H9 (cell line): Measurements from ENCODE around the gene INCENP. TPM values are rescaled to one million over a fixed set of nuclear protein-coding genes. Genes with fewer than 3 reads are reported as not detected.

Experiments
- DNase-seq: peaks from one replicate; pipeline ENCODE4 v3.0.0-alpha.2; 2017
- H2AFZ ChIP-seq: one replicate; pipeline ENCODE4 v1.6.1; 2013; ENCODE audit warnings: mild to moderate bottlenecking, low read length, control low read depth, moderate library complexity
- H2AK5ac ChIP-seq: 2 replicates; pipeline ENCODE4 v1.6.1; 2013; ENCODE audit warnings: low read length, control low read depth, mixed read lengths; ENCODE audit not compliant: insufficient read length
- H2BK120ac ChIP-seq: one replicate; pipeline ENCODE4 v1.6.1; 2013; ENCODE audit warnings: low read depth, mild to moderate bottlenecking, low read length, control low read depth, inconsistent platforms; ENCODE audit not compliant: poor library complexity, severe bottlenecking
- H2BK12ac ChIP-seq: 2 replicates; pipeline ENCODE4 v1.6.1; 2013; ENCODE audit warnings: low read length, control low read depth, mixed read lengths, low read depth; ENCODE audit not compliant: insufficient read length
- H2BK15ac ChIP-seq: 2 replicates; pipeline ENCODE4 v1.6.1; 2013; ENCODE audit warnings: low read depth, low read length, control low read depth
- H2BK20ac ChIP-seq: one replicate; pipeline ENCODE4 v1.6.1; 2013; ENCODE audit warnings: low read depth, mild to moderate bottlenecking, low read length, control low read depth, inconsistent platforms; ENCODE audit not compliant: poor library complexity, severe bottlenecking
- H2BK5ac ChIP-seq: 2 replicates; pipeline ENCODE4 v1.6.1; 2013; ENCODE audit warnings: low read length, control low read depth, mixed read lengths; ENCODE audit not compliant: insufficient read length
- H3K14ac ChIP-seq: 2 replicates; pipeline ENCODE4 v1.6.1; 2013; ENCODE audit warnings: low read length, control low read depth; ENCODE audit not compliant: insufficient read depth
- H3K18ac ChIP-seq: 2 replicates; pipeline ENCODE4 v1.6.1; 2013; ENCODE audit warnings: low read depth, mild to moderate bottlenecking, mixed read lengths, low read length, control low read depth; ENCODE audit not compliant: insufficient read length
- H3K23ac ChIP-seq: 2 replicates; pipeline ENCODE4 v1.6.1; 2013; ENCODE audit warnings: low read length, control low read depth, mixed read lengths, low read depth; ENCODE audit not compliant: insufficient read length
- H3K23me2 ChIP-seq: 2 replicates; pipeline ENCODE4 v1.6.1; 2013; ENCODE audit warnings: low read depth, mild to moderate bottlenecking, mixed read lengths, low read length, control low read depth; ENCODE audit not compliant: insufficient read length, poor library complexity, severe bottlenecking
- H3K27ac ChIP-seq: 2 replicates; pipeline ENCODE4 v1.5.1; 2013; ENCODE audit warnings: low read length, control low read depth, mixed read lengths, low read depth; ENCODE audit not compliant: insufficient read length
- H3K27me3 ChIP-seq: 2 replicates; pipeline ENCODE4 v1.6.1; 2013; ENCODE audit warnings: low read length, control low read depth, inconsistent platforms; ENCODE audit not compliant: insufficient read depth
- H3K4ac ChIP-seq: 2 replicates; pipeline ENCODE4 v1.6.1; 2013; ENCODE audit warnings: low read depth, mild to moderate bottlenecking, control low read depth, inconsistent platforms, low read length, moderate library complexity
- H3K4me1 ChIP-seq: 2 replicates; pipeline ENCODE4 v1.6.1; 2013; ENCODE audit warnings: low read length, control low read depth, inconsistent platforms; ENCODE audit not compliant: insufficient read depth
- H3K4me2 ChIP-seq: 2 replicates; pipeline ENCODE4 v1.6.1; 2013; ENCODE audit warnings: low read length, control low read depth, mixed read lengths; ENCODE audit not compliant: insufficient read length, insufficient read depth
- H3K56ac ChIP-seq: 2 replicates; pipeline ENCODE4 v1.6.1; 2013; ENCODE audit warnings: low read depth, mild to moderate bottlenecking, mixed read lengths, low read length, control low read depth; ENCODE audit not compliant: insufficient read length
- H3K79me1 ChIP-seq: 2 replicates; pipeline ENCODE4 v1.6.1; 2013; ENCODE audit warnings: low read depth, mild to moderate bottlenecking, moderate library complexity, low read length, control low read depth, inconsistent platforms; ENCODE audit not compliant: insufficient read depth, poor library complexity, severe bottlenecking
- H3K79me2 ChIP-seq: 2 replicates; pipeline ENCODE4 v1.6.1; 2013; ENCODE audit warnings: low read length, control low read depth, inconsistent platforms; ENCODE audit not compliant: insufficient read depth
- H3K9ac ChIP-seq: 2 replicates; pipeline ENCODE4 v1.6.1; 2013; ENCODE audit warnings: low read length, control low read depth, mixed read lengths; ENCODE audit not compliant: insufficient read length; ENCODE audit errors: extremely low read depth
- H3K9me3 ChIP-seq: one replicate; pipeline ENCODE4 v1.6.1; 2013; ENCODE audit warnings: low read depth, low read length, inconsistent platforms; ENCODE audit not compliant: control insufficient read depth
- H3T11ph ChIP-seq: one replicate; pipeline ENCODE4 v1.6.1; 2013; ENCODE audit warnings: mild to moderate bottlenecking, low read length, control low read depth, inconsistent platforms
- H4K20me1 ChIP-seq: one replicate; pipeline ENCODE4 v1.6.1; 2013; ENCODE audit not compliant: control insufficient read depth, insufficient read length, insufficient read depth
- H4K5ac ChIP-seq: 2 replicates; pipeline ENCODE4 v1.6.1; 2013; ENCODE audit warnings: low read depth, mild to moderate bottlenecking, mixed read lengths, low read length, control low read depth; ENCODE audit not compliant: insufficient read length
- H4K8ac ChIP-seq: replicated peaks from 2 replicates; pipeline ENCODE4 v1.6.1; 2013; ENCODE audit warnings: low read length, control low read depth, mixed read lengths, low read depth; ENCODE audit not compliant: insufficient read length
- H4K91ac ChIP-seq: 2 replicates; pipeline ENCODE4 v1.6.1; 2013; ENCODE audit warnings: low read depth, mild to moderate bottlenecking, moderate library complexity, mixed read lengths, low read length, control low read depth; ENCODE audit not compliant: insufficient read length
- H3K27ac Mint-ChIP-seq, 3 experiments: 2 replicates in 2 of 3; 3 replicates in 1 of 3; pipeline ENCODE4 v1.8.0; 2020 to 2021; ENCODE audit warnings: mixed read lengths in 3 of 3, mild to moderate bottlenecking in 1 of 3, moderate library complexity in 1 of 3
- H3K27me3 Mint-ChIP-seq: 2 replicates; pipeline ENCODE4 v1.8.0; 2021; ENCODE audit warnings: low read depth, mild to moderate bottlenecking, moderate library complexity, mixed read lengths
- H3K36me3 Mint-ChIP-seq, 3 experiments: 2 replicates in 2 of 3; 3 replicates in 1 of 3; pipeline ENCODE4 v1.8.0; 2020 to 2021; ENCODE audit warnings: low read depth in 3 of 3, mixed read lengths in 3 of 3; ENCODE audit not compliant: insufficient read depth in 1 of 3
- H3K4me1 Mint-ChIP-seq, 2 experiments: 2 replicates each; pipeline ENCODE4 v1.8.0; 2020; ENCODE audit warnings: mixed read lengths in 2 of 2
- H3K4me3 Mint-ChIP-seq, 2 experiments: 2 replicates in 1 of 2; 3 replicates in 1 of 2; pipeline ENCODE4 v1.8.0; 2020 to 2021; ENCODE audit warnings: mild to moderate bottlenecking in 2 of 2, mixed read lengths in 2 of 2, moderate library complexity in 1 of 2
- H3K9me3 Mint-ChIP-seq, 2 experiments: 2 replicates in 1 of 2; 3 replicates in 1 of 2; pipeline ENCODE4 v1.8.0; 2020; ENCODE audit warnings: mild to moderate bottlenecking in 2 of 2, mixed read lengths in 2 of 2, moderate library complexity in 1 of 2
- WGBS: extraction: QIAGEN DNeasy Blood & Tissue Kit; methylation state at CpG from one replicate; pipeline ENCODE4 v1.1.7; 2013; ENCODE audit warnings: missing lambda C conversion rate, low lambda C conversion rate, mixed read lengths; ENCODE audit not compliant: insufficient read length; ENCODE audit errors: extremely low coverage; 5-methylcytosine and 5-hydroxymethylcytosine counted together
- total RNA-seq: library from RNA; stranded (reverse); gene quantifications from 2 replicates; pipeline ENCODE4 v1.2.1, GENCODE V29; 2021
- TF ChIP-seq, protein P1 (sequence below): fragments of 200-600 bp; sonication (generic); conservative IDR thresholded peaks from 3 replicates; pipeline ENCODE4 v1.8.0; 2021; ENCODE audit warnings: antibody characterized with exemption, mild to moderate bottlenecking

Gene INCENP
- total RNA-seq, 1 experiment from 2014 or later = 99.9 TPM

DNA sequence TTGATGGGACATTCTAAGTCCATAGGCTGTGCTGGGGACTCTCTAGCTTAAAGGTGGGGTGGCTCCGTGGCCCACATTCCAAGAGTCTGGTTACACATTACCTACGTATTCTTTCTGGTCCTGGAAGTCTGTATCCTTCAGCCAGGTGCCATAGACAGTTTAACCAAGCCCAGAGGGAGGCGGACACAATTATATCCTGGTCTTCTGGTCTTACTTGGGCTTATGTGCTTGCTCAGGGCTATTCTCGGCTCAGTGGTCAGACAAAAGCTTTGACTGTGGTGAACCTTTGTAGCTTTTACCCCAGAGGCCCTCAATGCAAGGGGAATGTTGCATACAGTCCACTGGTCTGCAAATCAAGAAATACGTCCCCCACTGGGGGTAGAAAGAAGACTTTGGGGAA is 3.4 kb upstream of the INCENP start:
- Histone ChIP-seq H2AFZ (no peak overlapping the region), H3K18ac (no peak overlapping the region)
- TF ChIP-seq, protein P1, sequence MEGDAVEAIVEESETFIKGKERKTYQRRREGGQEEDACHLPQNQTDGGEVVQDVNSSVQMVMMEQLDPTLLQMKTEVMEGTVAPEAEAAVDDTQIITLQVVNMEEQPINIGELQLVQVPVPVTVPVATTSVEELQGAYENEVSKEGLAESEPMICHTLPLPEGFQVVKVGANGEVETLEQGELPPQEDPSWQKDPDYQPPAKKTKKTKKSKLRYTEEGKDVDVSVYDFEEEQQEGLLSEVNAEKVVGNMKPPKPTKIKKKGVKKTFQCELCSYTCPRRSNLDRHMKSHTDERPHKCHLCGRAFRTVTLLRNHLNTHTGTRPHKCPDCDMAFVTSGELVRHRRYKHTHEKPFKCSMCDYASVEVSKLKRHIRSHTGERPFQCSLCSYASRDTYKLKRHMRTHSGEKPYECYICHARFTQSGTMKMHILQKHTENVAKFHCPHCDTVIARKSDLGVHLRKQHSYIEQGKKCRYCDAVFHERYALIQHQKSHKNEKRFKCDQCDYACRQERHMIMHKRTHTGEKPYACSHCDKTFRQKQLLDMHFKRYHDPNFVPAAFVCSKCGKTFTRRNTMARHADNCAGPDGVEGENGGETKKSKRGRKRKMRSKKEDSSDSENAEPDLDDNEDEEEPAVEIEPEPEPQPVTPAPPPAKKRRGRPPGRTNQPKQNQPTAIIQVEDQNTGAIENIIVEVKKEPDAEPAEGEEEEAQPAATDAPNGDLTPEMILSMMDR = no peak

More for the DNA sequence above, 3.4 kb upstream of the INCENP start:
- Histone ChIP-seq H3K9me3 (no peaks in the 10 kb centered on the region), H3K4me2 (no peak overlapping the region), H2BK12ac (no peak overlapping the region), H3K27ac (no peak overlapping the region), H3K56ac (no peak overlapping the region), H3K14ac (no peak overlapping the region), H3K23ac (no peak overlapping the region), H3K4ac (no peak overlapping the region), H3T11ph (no peak overlapping the region), H4K8ac (no peak overlapping the region), H3K27me3 (no peaks in the 10 kb centered on the region), H4K5ac (no peak overlapping the region), H3K23me2 (peaks cover 8% of the 10 kb centered on the region), H2AK5ac (no peak overlapping the region), H2BK15ac (no peak overlapping the region), H2BK5ac (no peak overlapping the region), H2BK120ac (no peak overlapping the region), H3K9ac (no peak overlapping the region), H2BK20ac (no peak overlapping the region), H3K79me1 (peaks cover 2% of the 10 kb centered on the region), H3K4me1 (peaks cover 2% of the 10 kb centered on the region; the same call in 1 of the 2 replicates), H3K79me2 (peaks cover 15% of the 10 kb centered on the region; the same call in 1 of the 2 replicates), H4K20me1 (no peaks in the 10 kb centered on the region), H4K91ac (no peak overlapping the region)
- H3K4me3 Mint-ChIP-seq = no peak overlapping the region
- DNase-seq = no peak
- peaks cover 13 to 14% of the 10 kb centered on the region in 2 experiments for H3K4me1 Mint-ChIP-seq
- H3K27ac Mint-ChIP-seq = no peak overlapping the region; a peak in 1 of 7 replicates
- H3K27me3 Mint-ChIP-seq = peaks cover 3% of the 10 kb centered on the region; the same call in 1 of the 2 replicates
- peaks cover 11 to 12% of the 10 kb centered on the region in 2 experiments for H3K9me3 Mint-ChIP-seq
- WGBS = no CpG with 5 or more reads among the region's 5 CpGs
- peaks cover 2 to 6% (median 6%) of the 10 kb centered on the region in 3 experiments; a peak in 6 of 7 replicates for H3K36me3 Mint-ChIP-seq
